WERI-Rb-1 (cell line): ENCODE data around the gene FAM184A.
A peak's percentile ranks its signal among the peaks of the same experiment; 100 is the strongest.

ENCODE experiments used
- DNase-seq: peaks from one replicate; pipeline ENCODE4 v3.0.0-alpha.2; 2020
- H3K27ac ChIP-seq: fragments of 250-450 bp; sonication (Bioruptor Pico); 2 replicates; pipeline ENCODE4 v1.5.1; 2020; ENCODE audit warnings: mild to moderate bottlenecking, moderate library complexity
- H3K27me3 ChIP-seq: fragments of 250-450 bp; sonication (Bioruptor Pico); 2 replicates; pipeline ENCODE4 v1.5.1; 2021; ENCODE audit warnings: mild to moderate bottlenecking, low read depth, moderate library complexity; ENCODE audit not compliant: insufficient read depth, severe bottlenecking
- H3K36me3 ChIP-seq: fragments of 250-450 bp; sonication (Bioruptor Pico); 2 replicates; pipeline ENCODE4 v1.5.1; 2020; ENCODE audit warnings: mild to moderate bottlenecking, moderate library complexity
- H3K4me3 ChIP-seq: 2 replicates; pipeline ENCODE4 v1.5.1; 2011; ENCODE audit warnings: low read depth, mild to moderate bottlenecking, control low read depth, low read length
- H3K9me3 ChIP-seq: fragments of 250-450 bp; sonication (Bioruptor Pico); 2 replicates; pipeline ENCODE4 v1.5.1; 2021; ENCODE audit warnings: mild to moderate bottlenecking, moderate library complexity; ENCODE audit not compliant: severe bottlenecking
- TF ChIP-seq, protein P1 (sequence below): IDR thresholded peaks from 2 replicates; pipeline ENCODE4 v1.5.1; 2011; ENCODE audit warnings: low read depth, mild to moderate bottlenecking, control low read depth, inconsistent platforms, low read length

Gene FAM184A

GRCh38 chr6:119078376-119079282 is at the start of gene FAM184A:
Gene FAM184A (minus strand): TSS chr6:119078664. CDS start chr6:119078299, 365 bp downstream.
- TF ChIP-seq, protein P1, sequence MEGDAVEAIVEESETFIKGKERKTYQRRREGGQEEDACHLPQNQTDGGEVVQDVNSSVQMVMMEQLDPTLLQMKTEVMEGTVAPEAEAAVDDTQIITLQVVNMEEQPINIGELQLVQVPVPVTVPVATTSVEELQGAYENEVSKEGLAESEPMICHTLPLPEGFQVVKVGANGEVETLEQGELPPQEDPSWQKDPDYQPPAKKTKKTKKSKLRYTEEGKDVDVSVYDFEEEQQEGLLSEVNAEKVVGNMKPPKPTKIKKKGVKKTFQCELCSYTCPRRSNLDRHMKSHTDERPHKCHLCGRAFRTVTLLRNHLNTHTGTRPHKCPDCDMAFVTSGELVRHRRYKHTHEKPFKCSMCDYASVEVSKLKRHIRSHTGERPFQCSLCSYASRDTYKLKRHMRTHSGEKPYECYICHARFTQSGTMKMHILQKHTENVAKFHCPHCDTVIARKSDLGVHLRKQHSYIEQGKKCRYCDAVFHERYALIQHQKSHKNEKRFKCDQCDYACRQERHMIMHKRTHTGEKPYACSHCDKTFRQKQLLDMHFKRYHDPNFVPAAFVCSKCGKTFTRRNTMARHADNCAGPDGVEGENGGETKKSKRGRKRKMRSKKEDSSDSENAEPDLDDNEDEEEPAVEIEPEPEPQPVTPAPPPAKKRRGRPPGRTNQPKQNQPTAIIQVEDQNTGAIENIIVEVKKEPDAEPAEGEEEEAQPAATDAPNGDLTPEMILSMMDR, result peak; percentile 59
- Histone ChIP-seq H3K36me3 (no peaks in the 10 kb centered on the region), H3K27me3 (no peaks in the 10 kb centered on the region), H3K27ac (peak within 1 kb of the TSS; percentile 56), H3K4me3 (peak within 1 kb of the TSS; percentile 57), H3K9me3 (peaks cover 13% of the 10 kb centered on the region)
- peak; percentile 75 for DNase-seq

GRCh38 chr6:119127627-119128026 is 49.2 kb upstream of the FAM184A start:
- no peak for DNase-seq
- Histone ChIP-seq H3K27me3 (no peaks in the 10 kb centered on the region), H3K27ac (no peak overlapping the region), H3K36me3 (no peaks in the 10 kb centered on the region), H3K4me3 (no peak overlapping the region), H3K9me3 (no peaks in the 10 kb centered on the region)
- TF ChIP-seq, protein P1, result no peak

DNA sequence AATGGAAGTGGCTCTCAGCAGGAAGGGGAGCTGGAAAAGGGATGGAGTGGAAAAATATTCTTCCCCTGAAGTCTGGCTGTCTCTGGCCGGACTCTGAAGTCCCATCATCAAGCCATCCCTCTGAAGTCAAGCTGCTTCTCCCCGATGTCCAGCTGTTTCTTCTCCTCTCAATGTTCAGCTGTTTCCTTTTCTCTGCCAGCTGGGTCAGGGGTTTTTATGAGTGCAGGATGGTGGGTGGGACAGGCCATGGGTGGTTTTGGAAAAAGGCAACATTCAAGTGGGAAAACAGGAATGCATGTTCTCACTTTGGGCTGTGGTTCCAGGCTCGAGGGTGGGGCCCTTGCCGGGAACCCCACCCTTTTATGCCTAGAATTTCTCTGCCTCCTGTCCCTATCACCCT is 48.4 kb upstream of the FAM184A start:
- Histone ChIP-seq H3K27ac (no peak overlapping the region), H3K9me3 (no peaks in the 10 kb centered on the region), H3K36me3 (no peaks in the 10 kb centered on the region), H3K27me3 (no peaks in the 10 kb centered on the region), H3K4me3 (no peak overlapping the region)
- DNase-seq, result no peak
- TF ChIP-seq, protein P1, result no peak

DNA sequence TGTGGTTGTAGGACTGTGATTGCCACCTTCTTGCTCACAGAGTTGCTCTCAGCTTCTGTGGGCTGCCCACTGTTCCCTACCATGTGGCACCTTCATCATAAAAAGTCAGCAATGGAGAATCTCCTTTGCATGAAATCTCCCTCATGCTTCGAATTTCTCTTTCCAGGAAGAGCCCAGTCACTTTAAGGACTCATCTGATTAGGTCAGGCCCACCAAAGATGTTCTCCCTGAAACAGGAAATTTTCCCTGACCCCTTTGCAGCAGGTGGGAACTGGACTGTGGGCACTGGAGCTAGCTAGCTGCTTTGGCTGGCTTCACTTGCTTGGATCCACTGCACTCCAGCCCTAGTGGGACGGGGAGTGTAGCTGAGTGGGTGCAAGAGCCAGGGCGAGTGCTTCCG is 47.7 kb upstream of the FAM184A start:
- H3K9me3 ChIP-seq, result no peaks in the 10 kb centered on the region
- H3K4me3 ChIP-seq, result no peak overlapping the region
- H3K27ac ChIP-seq, result no peak overlapping the region
- no peaks in the 10 kb centered on the region for H3K27me3 ChIP-seq
- TF ChIP-seq, protein P1, result no peak
- DNase-seq, result no peak
- H3K36me3 ChIP-seq, result no peaks in the 10 kb centered on the region

- TF ChIP-seq, protein P1, result no peak
- Histone ChIP-seq H3K36me3 (no peaks in the 10 kb centered on the region), H3K4me3 (no peak overlapping the region), H3K27me3 (no peaks in the 10 kb centered on the region), H3K27ac (no peak overlapping the region), H3K9me3 (no peaks in the 10 kb centered on the region)
- no peak for DNase-seq
Measured at GRCh38 chr6:119125576-119125975, 47.1 kb upstream of the FAM184A start.
